Neural crest cell (in vitro differentiated cells): ENCODE measurements around the gene NUP58. TPM values are rescaled to one million over a fixed set of nuclear protein-coding genes. Genes with fewer than 3 reads are reported as not detected.

Experiments
- DNase-seq: peaks from one replicate; pipeline ENCODE4 v3.0.0; 2021; ENCODE audit warnings: low read depth, mixed read lengths, low spot score
- H3K27ac Mint-ChIP-seq: one replicate; pipeline ENCODE4 v1.8.0; 2021; ENCODE audit warnings: mild to moderate bottlenecking, mixed read lengths; ENCODE audit not compliant: unreplicated experiment
- H3K27me3 Mint-ChIP-seq: 2 replicates; pipeline ENCODE4 v1.8.0; 2021; ENCODE audit warnings: low read depth, mild to moderate bottlenecking, mixed read lengths
- H3K36me3 Mint-ChIP-seq: 2 replicates; pipeline ENCODE4 v1.8.0; 2021; ENCODE audit warnings: low read depth, mild to moderate bottlenecking, mixed read lengths
- H3K4me1 Mint-ChIP-seq: 2 replicates; pipeline ENCODE4 v1.8.0; 2021; ENCODE audit warnings: mixed read lengths
- H3K4me3 Mint-ChIP-seq: one replicate; pipeline ENCODE4 v1.8.0; 2021; ENCODE audit warnings: mild to moderate bottlenecking, mixed read lengths
- H3K9me3 Mint-ChIP-seq: 2 replicates; pipeline ENCODE4 v1.8.0; 2021; ENCODE audit warnings: mixed read lengths
- total RNA-seq: library from RNA; stranded (reverse); gene quantifications from 2 replicates; pipeline ENCODE4 v1.2.1, GENCODE V29; 2021
- TF ChIP-seq, protein P1 (sequence below): fragments of 200-600 bp; sonication (generic); conservative IDR thresholded peaks from 2 replicates; pipeline ENCODE4 v1.5.0; 2021; ENCODE audit warnings: antibody characterized with exemption, mild to moderate bottlenecking

The NUP58 gene
- total RNA-seq, 1 donor from 2014 or later = 81.7 TPM

DNA sequence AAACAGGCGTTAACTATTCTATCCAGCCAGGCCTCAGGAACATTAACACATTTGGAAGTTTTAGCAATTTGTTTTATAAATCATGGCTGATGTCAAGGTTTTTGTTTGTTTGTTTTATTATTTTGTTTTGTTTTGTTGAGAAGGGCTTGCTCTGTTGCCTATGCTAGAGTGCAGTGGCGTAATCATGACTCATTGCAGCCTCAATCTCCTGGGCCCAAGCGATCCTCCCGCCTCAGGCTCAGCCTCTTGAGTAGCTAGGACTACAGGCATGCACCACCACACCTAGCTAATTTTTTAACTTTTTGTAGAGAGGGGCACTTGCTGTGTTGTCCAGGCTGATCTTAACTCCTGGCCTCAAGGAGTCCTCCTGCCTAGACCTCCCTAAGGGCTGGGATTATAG, 28.3 kb downstream of the NUP58 start:
- Mint-ChIP-seq H3K27me3 (no peaks in the 10 kb centered on the region), H3K4me3 (no peak overlapping the region), H3K36me3 (peaks cover 21% of the 10 kb centered on the region), H3K9me3 (no peaks in the 10 kb centered on the region), H3K27ac (no peak overlapping the region), H3K4me1 (no peaks in the 10 kb centered on the region)
- TF ChIP-seq, protein P1, sequence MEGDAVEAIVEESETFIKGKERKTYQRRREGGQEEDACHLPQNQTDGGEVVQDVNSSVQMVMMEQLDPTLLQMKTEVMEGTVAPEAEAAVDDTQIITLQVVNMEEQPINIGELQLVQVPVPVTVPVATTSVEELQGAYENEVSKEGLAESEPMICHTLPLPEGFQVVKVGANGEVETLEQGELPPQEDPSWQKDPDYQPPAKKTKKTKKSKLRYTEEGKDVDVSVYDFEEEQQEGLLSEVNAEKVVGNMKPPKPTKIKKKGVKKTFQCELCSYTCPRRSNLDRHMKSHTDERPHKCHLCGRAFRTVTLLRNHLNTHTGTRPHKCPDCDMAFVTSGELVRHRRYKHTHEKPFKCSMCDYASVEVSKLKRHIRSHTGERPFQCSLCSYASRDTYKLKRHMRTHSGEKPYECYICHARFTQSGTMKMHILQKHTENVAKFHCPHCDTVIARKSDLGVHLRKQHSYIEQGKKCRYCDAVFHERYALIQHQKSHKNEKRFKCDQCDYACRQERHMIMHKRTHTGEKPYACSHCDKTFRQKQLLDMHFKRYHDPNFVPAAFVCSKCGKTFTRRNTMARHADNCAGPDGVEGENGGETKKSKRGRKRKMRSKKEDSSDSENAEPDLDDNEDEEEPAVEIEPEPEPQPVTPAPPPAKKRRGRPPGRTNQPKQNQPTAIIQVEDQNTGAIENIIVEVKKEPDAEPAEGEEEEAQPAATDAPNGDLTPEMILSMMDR = no peak
- no peak for DNase-seq

DNA sequence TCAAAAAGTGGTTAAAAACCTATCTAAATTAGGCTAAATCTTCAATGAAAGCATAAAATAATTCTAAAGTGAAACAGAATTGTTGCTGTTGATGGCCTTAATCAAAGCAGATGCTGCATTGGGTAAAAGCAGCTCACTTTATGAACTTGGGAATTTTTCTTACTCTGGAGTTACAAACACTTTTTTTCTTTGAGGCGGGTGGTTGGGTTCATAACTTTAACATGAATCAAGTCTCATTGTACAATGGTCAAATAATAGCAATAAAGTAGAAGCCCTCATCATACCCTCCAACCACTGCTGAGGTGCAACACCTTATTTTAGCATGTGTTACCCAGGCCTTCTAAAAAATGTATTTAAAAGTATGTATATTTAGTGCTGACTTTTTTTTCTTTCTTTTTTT, 29.1 kb downstream of the NUP58 start:
- Mint-ChIP-seq H3K27ac (no peak overlapping the region), H3K4me3 (no peak overlapping the region), H3K36me3 (peaks cover 19% of the 10 kb centered on the region), H3K9me3 (no peaks in the 10 kb centered on the region), H3K27me3 (no peaks in the 10 kb centered on the region), H3K4me1 (no peaks in the 10 kb centered on the region)
- no peak for DNase-seq
- TF ChIP-seq, protein P1 = no peak

DNA sequence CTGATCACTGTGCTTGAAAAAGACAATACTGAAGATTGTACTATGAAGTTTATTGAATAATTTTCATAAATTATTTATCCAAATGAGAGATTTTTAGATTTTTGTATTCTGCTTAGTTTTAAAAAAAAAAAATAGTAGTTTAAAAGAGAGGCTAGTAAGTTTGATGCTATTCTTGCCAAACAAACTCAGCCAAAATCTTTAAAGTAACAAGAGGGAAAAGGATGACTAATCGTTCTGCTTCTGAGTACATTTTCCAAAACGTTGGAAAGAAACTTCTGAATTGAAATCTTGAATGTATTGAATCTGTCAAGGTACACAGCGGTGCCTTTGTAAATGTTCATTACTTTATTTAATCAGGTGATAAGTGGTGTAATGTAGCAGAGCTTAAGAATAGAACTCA, 34.4 kb downstream of the NUP58 start:
- H3K4me1 Mint-ChIP-seq = no peaks in the 10 kb centered on the region
- no peak for DNase-seq
- no peak overlapping the region for H3K4me3 Mint-ChIP-seq
- H3K9me3 Mint-ChIP-seq = no peaks in the 10 kb centered on the region
- peaks cover 10% of the 10 kb centered on the region for H3K36me3 Mint-ChIP-seq
- H3K27ac Mint-ChIP-seq = no peak overlapping the region
- TF ChIP-seq, protein P1 = no peak
- no peaks in the 10 kb centered on the region for H3K27me3 Mint-ChIP-seq

DNA sequence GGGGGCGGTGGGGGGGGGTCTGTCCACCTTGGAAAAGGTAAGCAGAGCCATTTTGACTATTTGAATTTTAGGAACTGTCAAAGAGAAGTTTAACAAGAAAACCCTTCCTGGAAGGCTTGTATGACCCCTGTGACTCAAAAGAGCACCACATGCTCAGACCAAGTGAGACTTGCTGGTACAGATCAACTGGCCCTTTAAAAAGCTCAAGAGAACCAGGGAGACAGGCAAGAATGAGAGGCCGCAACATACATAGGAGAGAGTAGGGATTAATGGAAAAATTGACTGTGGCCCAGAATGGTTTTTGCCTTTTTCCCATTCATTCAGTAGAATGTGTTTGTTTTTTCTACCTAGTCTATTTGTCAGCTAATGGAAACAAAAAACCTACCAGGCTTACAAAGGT, 44.2 kb downstream of the NUP58 start:
- Mint-ChIP-seq H3K36me3 (no peaks in the 10 kb centered on the region), H3K27ac (no peak overlapping the region), H3K27me3 (no peaks in the 10 kb centered on the region), H3K4me1 (peaks cover 8% of the 10 kb centered on the region), H3K4me3 (no peak overlapping the region), H3K9me3 (no peaks in the 10 kb centered on the region)
- DNase-seq = no peak
- TF ChIP-seq, protein P1 = no peak

DNA sequence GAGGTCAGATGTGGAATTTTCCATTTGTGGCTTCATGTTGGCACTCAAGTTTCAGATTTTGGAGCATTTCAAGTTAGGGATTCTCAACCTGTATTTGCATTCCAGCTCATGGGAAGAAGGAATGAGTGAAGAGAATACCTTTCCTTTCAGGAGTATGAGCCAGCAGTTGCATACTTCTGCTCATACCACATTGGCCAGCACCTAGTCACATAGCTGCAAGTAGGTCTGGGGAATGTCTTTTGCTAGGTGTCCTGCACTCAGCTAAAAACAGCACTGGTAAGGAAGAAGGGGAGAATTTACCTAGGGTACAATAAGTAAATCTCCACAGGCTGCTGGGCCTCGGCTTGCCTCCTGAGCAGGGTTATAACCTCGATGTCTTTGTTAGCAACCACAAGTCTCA, 45.7 kb downstream of the NUP58 start:
- Mint-ChIP-seq H3K4me1 (peaks cover 10% of the 10 kb centered on the region), H3K4me3 (no peak overlapping the region), H3K9me3 (no peaks in the 10 kb centered on the region), H3K27me3 (no peaks in the 10 kb centered on the region), H3K27ac (no peak overlapping the region), H3K36me3 (no peaks in the 10 kb centered on the region)
- TF ChIP-seq, protein P1 = no peak
- no peak for DNase-seq

DNA sequence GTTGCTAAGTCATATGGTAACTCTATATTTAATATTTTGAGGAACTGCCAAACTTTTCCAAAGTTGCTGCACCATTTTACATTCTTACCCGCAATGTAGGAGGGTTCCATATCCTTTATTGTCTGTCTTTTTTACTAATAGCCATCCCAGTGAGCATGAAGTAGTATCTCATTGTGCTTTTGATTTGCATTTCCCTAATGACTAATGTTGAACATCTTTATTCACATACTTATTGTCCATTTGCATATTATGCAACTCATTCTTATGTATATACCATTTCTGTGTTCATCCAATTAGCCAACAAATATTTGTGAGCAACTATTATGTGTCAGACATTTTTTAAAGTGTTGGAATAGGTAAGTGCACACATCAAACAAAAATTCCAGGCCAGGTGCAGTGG, 50.0 kb downstream of the NUP58 start:
- H3K36me3 Mint-ChIP-seq = no peaks in the 10 kb centered on the region
- H3K27me3 Mint-ChIP-seq = peaks cover 5% of the 10 kb centered on the region
- H3K27ac Mint-ChIP-seq = no peak overlapping the region
- DNase-seq = no peak
- TF ChIP-seq, protein P1 = no peak
- no peaks in the 10 kb centered on the region for H3K9me3 Mint-ChIP-seq
- H3K4me3 Mint-ChIP-seq = no peak overlapping the region
- peaks cover 10% of the 10 kb centered on the region for H3K4me1 Mint-ChIP-seq
